GM18505 (cell line): ENCODE measurements around the gene RPRD1A.
A peak's percentile ranks its signal among the peaks of the same experiment; 100 is the strongest.
"Not testable (repeated sequence)": the region's sequence is repeated elsewhere in the genome, so short reads cannot be mapped to it uniquely, and the experiment has no call there.

Source experiments
- ATAC-seq: cut with Tn5 transposase; IDR thresholded peaks from one replicate; pipeline ENCODE4 v1.9.1; 2021; ENCODE audit not compliant: unreplicated experiment
- POLR2A ChIP-seq: IDR thresholded peaks from 4 replicates; pipeline ENCODE4 v1.6.1; 2011; ENCODE audit warnings: borderline replicate concordance; ENCODE audit not compliant: insufficient read depth, insufficient read length; ENCODE audit errors: extremely low read depth

The RPRD1A gene

GRCh38 chr18:36028859-36029258 is 38.5 kb downstream of the RPRD1A start:
- no peak for ATAC-seq
- TF ChIP-seq POLR2A: no peak

GRCh38 chr18:36025025-36025424 is 42.3 kb downstream of the RPRD1A start:
- ATAC-seq: no peak
- no peak for TF ChIP-seq POLR2A

- not testable (repeated sequence) for ATAC-seq
These were observed 43.1 kb downstream of the RPRD1A start for GRCh38 chr18:36024241-36024640.

GRCh38 chr18:36023336-36023735 is 44.0 kb downstream of the RPRD1A start:
- ATAC-seq: no peak
- no peak for TF ChIP-seq POLR2A

- no peak for ATAC-seq
- TF ChIP-seq POLR2A: no peak
These were observed 47.1 kb downstream of the RPRD1A start for GRCh38 chr18:36020174-36020711.

- TF ChIP-seq POLR2A: no peak
These were observed 50.1 kb downstream of the RPRD1A start for GRCh38 chr18:36017232-36017631.

GRCh38 chr18:36015629-36016028 is 51.7 kb downstream of the RPRD1A start:
- no peak for TF ChIP-seq POLR2A

More at GRCh38 chr18:36017232-36017631, 50.1 kb downstream of the RPRD1A start:
- ATAC-seq: no peak

GRCh38 chr18:36012891-36013290 is 54.5 kb downstream of the RPRD1A start:
- ATAC-seq: no peak

More at GRCh38 chr18:36015629-36016028, 51.7 kb downstream of the RPRD1A start:
- ATAC-seq: peak; percentile 85

GRCh38 chr18:36009214-36009613 is 58.1 kb downstream of the RPRD1A start:
- no peak for TF ChIP-seq POLR2A
- no peak for ATAC-seq

More at GRCh38 chr18:36012891-36013290, 54.5 kb downstream of the RPRD1A start:
- no peak for TF ChIP-seq POLR2A

GRCh38 chr18:36006997-36007396 is 60.4 kb downstream of the RPRD1A start:
- no peak for TF ChIP-seq POLR2A
- no peak for ATAC-seq

GRCh38 chr18:35999925-36000324 is 67.4 kb downstream of the RPRD1A start:
- ATAC-seq: no peak
- TF ChIP-seq POLR2A: no peak

GRCh38 chr18:35998967-35999366 is 68.4 kb downstream of the RPRD1A start:
- ATAC-seq: no peak
- TF ChIP-seq POLR2A: no peak

- no peak for TF ChIP-seq POLR2A
- ATAC-seq: no peak
These were observed 74.3 kb downstream of the RPRD1A start for GRCh38 chr18:35993013-35993412.

- no peak for ATAC-seq
- TF ChIP-seq POLR2A: no peak
These were observed 75.7 kb downstream of the RPRD1A start for GRCh38 chr18:35991696-35992095.

GRCh38 chr18:35983818-35984217 is 83.5 kb downstream of the RPRD1A start:
- no peak for ATAC-seq
- no peak for TF ChIP-seq POLR2A
